Measurements from ENCODE around the gene BBS9. TPM values are rescaled to one million over a fixed set of nuclear protein-coding genes. Genes with fewer than 3 reads are reported as not detected.

The BBS9 gene
- total and polyA plus RNA-seq, 2 experiments from 2014 or later, result 27.2 to 66.1 TPM

- Histone ChIP-seq H3F3A (replicated peaks; ENCODE audit: low read depth) (no peaks in the 10 kb centered on the region), H2AFZ (no peak overlapping the region), H3K4me3 (no peak overlapping the region), H3K4me1 (ENCODE audit: insufficient read depth) (0 out of 2 replicates have a peak, but pooled peaks cover 5% of the 10 kb centered on the region), H3K4me2 (no peak overlapping the region), H4K20me1 (replicated peaks; ENCODE audit: insufficient read depth) (no peaks in the 10 kb centered on the region), H3K27ac (ENCODE audit: low read depth) (no peak overlapping the region), H3K27me3 (ENCODE audit: insufficient read depth) (no peaks in the 10 kb centered on the region), H3K36me3 (ENCODE audit: insufficient read depth) (no peaks in the 10 kb centered on the region), H3K79me2 (replicated peaks; ENCODE audit: insufficient read depth) (no peaks in the 10 kb centered on the region; the same call in 1 of the 2 replicates), H3K9me2 (ENCODE audit: insufficient read depth) (peaks cover 3% of the 10 kb centered on the region; the same call in 1 of the 2 replicates)
- ATAC-seq (no peak), DNase-seq (ENCODE audit: low spot score) (no peak)
- H3K4me3 Mint-ChIP-seq, result no peak overlapping the region
- H3K4me1 Mint-ChIP-seq, result peaks cover 9% of the 10 kb centered on the region; the same call in 2 of the 3 replicates
- H3K9me3 Mint-ChIP-seq, result no peaks in the 10 kb centered on the region; the same call in 2 of the 3 replicates
- no peaks in the 10 kb centered on the region for H3K27me3 Mint-ChIP-seq (ENCODE audit: insufficient read depth, low read depth, poor library complexity)
- H3K36me3 Mint-ChIP-seq (ENCODE audit: low read depth), result no peaks in the 10 kb centered on the region
- no peak overlapping the region for H3K27ac Mint-ChIP-seq
- TF ChIP-seq CREB1 (CRISPR knock-in tag; IDR thresholded peaks at IDR 0.05; ENCODE audit: low read depth) (no peak), ZNF114 (CRISPR knock-in tag; IDR thresholded peaks at IDR 0.05) (no peak), POLR2AphosphoS5 (IDR thresholded peaks at IDR 0.05; ENCODE audit: low read depth) (no peak), STAT1 (IDR thresholded peaks at IDR 0.05; ENCODE audit: unreplicated experiment) (no peak), EZH2 (IDR thresholded peaks at IDR 0.05; ENCODE audit: low read depth, unreplicated experiment) (no peak), CTCF (conservative IDR thresholded peaks at IDR 0.05; ENCODE audit: low read depth in 2 of 2) (no peak)
These were observed 320.5 kb downstream of the BBS9 start for GRCh38 chr7:33449847-33450246.

- Histone ChIP-seq H3K4me2 (no peak overlapping the region), H3K9me2 (ENCODE audit: insufficient read depth) (peaks cover 3% of the 10 kb centered on the region; the same call in 1 of the 2 replicates), H3K36me3 (ENCODE audit: insufficient read depth) (no peaks in the 10 kb centered on the region), H3K27ac (ENCODE audit: low read depth) (no peak overlapping the region), H3K4me3 (no peak overlapping the region), H3K4me1 (ENCODE audit: insufficient read depth) (no peaks in the 10 kb centered on the region), H2AFZ (no peak overlapping the region), H3K79me2 (replicated peaks; ENCODE audit: insufficient read depth) (no peaks in the 10 kb centered on the region; the same call in 1 of the 2 replicates), H4K20me1 (replicated peaks; ENCODE audit: insufficient read depth) (no peaks in the 10 kb centered on the region), H3F3A (replicated peaks; ENCODE audit: low read depth) (no peaks in the 10 kb centered on the region), H3K27me3 (ENCODE audit: insufficient read depth) (no peaks in the 10 kb centered on the region)
- peaks cover 4% of the 10 kb centered on the region; the same call in 2 of the 3 replicates for H3K4me1 Mint-ChIP-seq
- no peak for ATAC-seq
- H3K27me3 Mint-ChIP-seq (ENCODE audit: insufficient read depth, low read depth, poor library complexity), result no peaks in the 10 kb centered on the region
- no peaks in the 10 kb centered on the region; the same call in 2 of the 3 replicates for H3K9me3 Mint-ChIP-seq
- no peaks in the 10 kb centered on the region for H3K36me3 Mint-ChIP-seq (ENCODE audit: low read depth)
- H3K27ac Mint-ChIP-seq, result no peak overlapping the region
- H3K4me3 Mint-ChIP-seq, result no peak overlapping the region
- DNase-seq (ENCODE audit: low spot score), result no peak
- TF ChIP-seq ZNF462 (CRISPR knock-in tag; IDR thresholded peaks at IDR 0.05) (no peak), POLR2AphosphoS5 (IDR thresholded peaks at IDR 0.05; ENCODE audit: low read depth) (no peak), JUNB (IDR thresholded peaks at IDR 0.05; ENCODE audit: unreplicated experiment) (no peak), CTCF (conservative IDR thresholded peaks at IDR 0.05; ENCODE audit: low read depth in 2 of 2) (no peak), ZNF331 (CRISPR knock-in tag; IDR thresholded peaks at IDR 0.05; ENCODE audit: low read depth) (no peak)
These were observed 323.6 kb downstream of the BBS9 start for GRCh38 chr7:33452805-33453502.

All from GM23338 (cell line).